HepG2 (cell line): ENCODE results near the gene CFAP300. TPM values are rescaled to one million over a fixed set of nuclear protein-coding genes. Genes with fewer than 3 reads are reported as not detected.

Source experiments
- GZF1 ChIP-seq: sonication (generic); formaldehyde crosslinking; IDR thresholded peaks from 2 replicates; pipeline ENCODE4 v1.5.1; 2020; ENCODE audit warnings: mild to moderate bottlenecking, missing genetic modification reagents
- HOMEZ ChIP-seq: IDR thresholded peaks from 2 replicates; pipeline ENCODE4 v1.6.1; 2016; ENCODE audit warnings: low read depth
- MTERF4 ChIP-seq: sonication (generic); formaldehyde crosslinking; IDR thresholded peaks from 2 replicates; pipeline ENCODE4 v1.8.0; 2023; ENCODE audit warnings: mild to moderate bottlenecking, missing genetic modification reagents
- MXD3 ChIP-seq: IDR thresholded peaks from 2 replicates; pipeline ENCODE4 v1.6.1; 2016; ENCODE audit warnings: mild to moderate bottlenecking, missing biosample characterization, missing genetic modification reagents
- MXD4 ChIP-seq: IDR thresholded peaks from 2 replicates; pipeline ENCODE4 v1.6.1; 2016; ENCODE audit warnings: mild to moderate bottlenecking, missing biosample characterization, missing genetic modification reagents
- PAX8 ChIP-seq: sonication (generic); formaldehyde crosslinking; IDR thresholded peaks from 2 replicates; pipeline ENCODE4 v1.8.0; 2022; ENCODE audit warnings: mild to moderate bottlenecking, missing genetic modification reagents, borderline replicate concordance
- SALL1 ChIP-seq: sonication (generic); formaldehyde crosslinking; IDR thresholded peaks from 2 replicates; pipeline ENCODE4 v1.8.0; 2022; ENCODE audit warnings: mild to moderate bottlenecking, missing genetic modification reagents
- SCMH1 ChIP-seq: sonication (generic); formaldehyde crosslinking; IDR thresholded peaks from 2 replicates; pipeline ENCODE4 v1.9.0; 2021; ENCODE audit warnings: missing genetic modification reagents, mild to moderate bottlenecking, borderline replicate concordance
- SNAPC5 ChIP-seq: sonication (generic); formaldehyde crosslinking; IDR thresholded peaks from 2 replicates; pipeline ENCODE4 v1.8.1; 2023; ENCODE audit warnings: mild to moderate bottlenecking, missing genetic modification reagents, borderline replicate concordance
- SRF ChIP-seq: IDR thresholded peaks from 2 replicates; pipeline ENCODE4 v1.6.1; 2011; ENCODE audit warnings: mild to moderate bottlenecking, low read depth, low read length, moderate library complexity
- TERF1 ChIP-seq: sonication (generic); formaldehyde crosslinking; IDR thresholded peaks from 2 replicates; pipeline ENCODE4 v1.8.0; 2022; ENCODE audit warnings: mild to moderate bottlenecking, missing genetic modification reagents, moderate library complexity
- ZKSCAN5 ChIP-seq: sonication (generic); formaldehyde crosslinking; IDR thresholded peaks from 2 replicates; pipeline ENCODE4 v1.5.1; 2020; ENCODE audit warnings: mild to moderate bottlenecking, missing genetic modification reagents
- ZNF274 ChIP-seq: sonication (generic); formaldehyde crosslinking; IDR thresholded peaks from 2 replicates; pipeline ENCODE4 v1.5.1; 2020; ENCODE audit warnings: mild to moderate bottlenecking, missing genetic modification reagents
- ZNF337 ChIP-seq: sonication (generic); formaldehyde crosslinking; IDR thresholded peaks from 2 replicates; pipeline ENCODE4 v1.5.1; 2020; ENCODE audit warnings: missing genetic modification reagents, low read depth, mild to moderate bottlenecking, borderline replicate concordance
- ZNF512 ChIP-seq: sonication (generic); formaldehyde crosslinking; IDR thresholded peaks from 2 replicates; pipeline ENCODE4 v1.4.0; 2020; ENCODE audit warnings: mild to moderate bottlenecking, missing genetic modification reagents
- ZNF609 ChIP-seq: sonication (generic); formaldehyde crosslinking; IDR thresholded peaks from 2 replicates; pipeline ENCODE4 v1.4.0; 2020; ENCODE audit warnings: mild to moderate bottlenecking, missing genetic modification reagents, borderline replicate concordance
- ZNF616 ChIP-seq: sonication (generic); formaldehyde crosslinking; IDR thresholded peaks from 2 replicates; pipeline ENCODE4 v1.5.0; 2020; ENCODE audit warnings: low read depth, mild to moderate bottlenecking, missing genetic modification reagents
- ZSCAN12 ChIP-seq: sonication (generic); formaldehyde crosslinking; IDR thresholded peaks from 2 replicates; pipeline ENCODE4 v1.9.0; 2021; ENCODE audit warnings: mild to moderate bottlenecking, missing genetic modification reagents
- polyA plus RNA-seq, 8 experiments: library from polyadenylated mRNA; depleted of rRNA in 3 of 8; stranded (reverse) in 7 of 8; unstranded in 1 of 8; fragments of >200 nt; fragmentation: Illumina TruSeq in 4 of 8; extraction: Trizol in 4 of 8; gene quantifications; 2 replicates each; pipeline versions ENCODE4 v1.2.1 to v1.2.3, GENCODE V29; 2011 to 2016; ENCODE audit warnings: low read depth in 4 of 8, missing spikeins in 1 of 8, mixed read lengths in 1 of 8; ENCODE audit not compliant: insufficient read depth in 1 of 8
- total RNA-seq, 5 experiments: library from RNA; depleted of rRNA; stranded (reverse); fragments of >200 nt; fragmentation: Illumina TruSeq; extraction: Trizol; gene quantifications; 2 replicates each; pipeline ENCODE4 v1.2.3, GENCODE V29; 2016; ENCODE audit warnings: low read depth in 1 of 5

The CFAP300 gene
- total and polyA plus RNA-seq, 2 of the 13 experiments (the other 11 are each of a cell fraction or from before 2014, with no cell fraction given), result not detected

GRCh38 chr11:102006835-102007566, 40.2 kb upstream of the CFAP300 start (continued):
- TF ChIP-seq ZNF512 (no peak), SALL1 (CRISPR knock-in tag) (peak; percentile 79), SCMH1 (CRISPR knock-in tag) (no peak), ZNF274 (no peak), ZSCAN12 (CRISPR knock-in tag) (no peak), ZNF609 (CRISPR knock-in tag) (peak; percentile 91), SNAPC5 (CRISPR knock-in tag) (no peak), MTERF4 (CRISPR knock-in tag) (no peak), ZKSCAN5 (CRISPR knock-in tag) (no peak), ZNF337 (CRISPR knock-in tag) (no peak), MXD3 (CRISPR knock-in tag) (no peak), HOMEZ (CRISPR knock-in tag) (peak; percentile 72; the same call in 1 of the 2 replicates), ZNF616 (CRISPR knock-in tag) (no peak), PAX8 (no peak), GZF1 (CRISPR knock-in tag) (no peak), TERF1 (no peak), MXD4 (no peak), SRF (no peak)
